Activated B cell treated with CpG ODN at 0.5 μM for 24 hours (primary cell): ENCODE measurements around the gene GRID2. TPM values are rescaled to one million over a fixed set of nuclear protein-coding genes. Genes with fewer than 3 reads are reported as not detected.

Experiments used
- ATAC-seq: fragments of 200-7000 bp; cut with Tn5 transposase; one replicate; pipeline ENCODE4 v1.10.0; 2021; ENCODE audit warnings: low read depth, mild to moderate bottlenecking, moderate library complexity
- CTCF ChIA-PET: fragments of 350-600 bp; sonication (Branson Sonifier 250); formaldehyde crosslinking; loops from one replicate; lab custom pipeline; 2021; ENCODE audit warnings: antibody characterized with exemption; lab: Charles Lee
- POLR2A ChIA-PET: fragments of 350-600 bp; sonication (Branson Sonifier 250); formaldehyde crosslinking; loops from one replicate; lab custom pipeline; 2021; ENCODE audit warnings: antibody characterized with exemption; lab: Charles Lee
- DNase-seq: peaks from one replicate; pipeline ENCODE4 v3.0.0; 2022
- H3K27ac Mint-ChIP-seq: one replicate; pipeline ENCODE4 v1.8.0; 2020; ENCODE audit warnings: mixed read lengths
- H3K27me3 Mint-ChIP-seq: one replicate; pipeline ENCODE4 v1.8.0; 2021; ENCODE audit warnings: mixed read lengths
- H3K36me3 Mint-ChIP-seq: one replicate; pipeline ENCODE4 v1.8.0; 2021; ENCODE audit warnings: low read depth, mixed read lengths
- H3K4me1 Mint-ChIP-seq: one replicate; pipeline ENCODE4 v1.8.0; 2021; ENCODE audit warnings: mixed read lengths
- H3K4me3 Mint-ChIP-seq: one replicate; pipeline ENCODE4 v1.8.0; 2020; ENCODE audit warnings: mild to moderate bottlenecking, mixed read lengths
- H3K9me3 Mint-ChIP-seq: one replicate; pipeline ENCODE4 v1.8.0; 2020; ENCODE audit warnings: mixed read lengths
- intact Hi-C: fragments of 100-400 bp; cut with micrococcal nuclease; formaldehyde crosslinking; loops from one replicate; pipeline ENCODE4 v1.15.1; 2024
- total RNA-seq: library from RNA; stranded (reverse); gene quantifications from 2 replicates; pipeline ENCODE4 v1.2.3, GENCODE V29; 2022
- TF ChIP-seq, protein P1 (sequence below): fragments of 200-600 bp; IDR thresholded peaks from one replicate; pipeline ENCODE4 v1.8.0; 2022; ENCODE audit warnings: antibody characterized with exemption, mild to moderate bottlenecking

GRID2 gene
- total RNA-seq, 1 donor from 2014 or later: not detected

DNA sequence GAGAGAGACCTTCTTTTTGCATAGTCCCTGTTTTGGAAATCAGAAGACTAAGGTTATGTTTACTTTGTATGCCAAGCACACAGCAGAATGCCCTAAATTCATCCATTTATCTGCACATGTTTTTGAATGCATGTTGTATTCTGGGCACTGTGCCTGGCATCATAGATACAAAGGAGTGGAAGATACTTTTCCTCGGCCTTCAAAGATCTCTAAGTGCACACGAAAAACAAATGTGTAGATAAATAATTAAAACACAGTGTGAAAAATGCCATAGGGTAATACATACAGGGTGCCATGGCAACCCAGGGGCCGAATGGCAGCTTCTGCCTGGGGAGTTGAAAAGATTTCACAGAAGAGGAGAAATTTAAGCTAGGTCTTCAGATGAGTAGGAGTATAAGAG is 1134.2 kb downstream of the GRID2 start:
- Mint-ChIP-seq H3K36me3 (no peaks in the 10 kb centered on the region), H3K4me1 (no peaks in the 10 kb centered on the region), H3K9me3 (peaks cover 3% of the 10 kb centered on the region), H3K27me3 (no peaks in the 10 kb centered on the region), H3K27ac (no peak overlapping the region), H3K4me3 (no peak overlapping the region)
- TF ChIP-seq, protein P1, sequence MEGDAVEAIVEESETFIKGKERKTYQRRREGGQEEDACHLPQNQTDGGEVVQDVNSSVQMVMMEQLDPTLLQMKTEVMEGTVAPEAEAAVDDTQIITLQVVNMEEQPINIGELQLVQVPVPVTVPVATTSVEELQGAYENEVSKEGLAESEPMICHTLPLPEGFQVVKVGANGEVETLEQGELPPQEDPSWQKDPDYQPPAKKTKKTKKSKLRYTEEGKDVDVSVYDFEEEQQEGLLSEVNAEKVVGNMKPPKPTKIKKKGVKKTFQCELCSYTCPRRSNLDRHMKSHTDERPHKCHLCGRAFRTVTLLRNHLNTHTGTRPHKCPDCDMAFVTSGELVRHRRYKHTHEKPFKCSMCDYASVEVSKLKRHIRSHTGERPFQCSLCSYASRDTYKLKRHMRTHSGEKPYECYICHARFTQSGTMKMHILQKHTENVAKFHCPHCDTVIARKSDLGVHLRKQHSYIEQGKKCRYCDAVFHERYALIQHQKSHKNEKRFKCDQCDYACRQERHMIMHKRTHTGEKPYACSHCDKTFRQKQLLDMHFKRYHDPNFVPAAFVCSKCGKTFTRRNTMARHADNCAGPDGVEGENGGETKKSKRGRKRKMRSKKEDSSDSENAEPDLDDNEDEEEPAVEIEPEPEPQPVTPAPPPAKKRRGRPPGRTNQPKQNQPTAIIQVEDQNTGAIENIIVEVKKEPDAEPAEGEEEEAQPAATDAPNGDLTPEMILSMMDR: no peak
- POLR2A ChIA-PET: no interaction called here
- intact Hi-C loops: no loop called here
- ATAC-seq: no peak
- no peak for DNase-seq
- CTCF ChIA-PET: no interaction called here

DNA sequence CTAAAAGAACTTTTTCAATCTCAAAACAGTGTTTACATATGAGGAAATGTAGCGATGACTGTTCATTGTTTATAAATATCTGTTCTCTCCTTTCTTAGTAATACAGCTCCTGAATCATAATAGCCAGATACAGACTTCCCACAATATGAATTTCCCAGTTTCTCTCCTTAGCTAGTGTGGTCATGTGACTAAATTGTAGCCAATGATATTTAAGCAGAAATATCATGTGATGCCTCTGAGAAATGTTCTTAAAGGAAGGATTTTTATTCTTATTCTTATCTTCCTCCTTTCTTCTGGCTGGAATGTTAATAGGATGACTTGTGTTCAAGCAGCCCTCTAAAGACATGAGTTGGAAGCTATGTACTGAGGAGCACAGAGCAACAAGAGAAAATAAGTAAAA is 1141.1 kb downstream of the GRID2 start:
- TF ChIP-seq, protein P1: no peak
- ChIA-PET CTCF (no interaction called here), POLR2A (no interaction called here)
- Mint-ChIP-seq H3K9me3 (no peaks in the 10 kb centered on the region), H3K36me3 (no peaks in the 10 kb centered on the region), H3K27me3 (no peaks in the 10 kb centered on the region), H3K4me1 (no peaks in the 10 kb centered on the region), H3K4me3 (no peak overlapping the region), H3K27ac (no peak overlapping the region)
- ATAC-seq (no peak), DNase-seq (no peak)
- intact Hi-C loops: no loop called here

DNA sequence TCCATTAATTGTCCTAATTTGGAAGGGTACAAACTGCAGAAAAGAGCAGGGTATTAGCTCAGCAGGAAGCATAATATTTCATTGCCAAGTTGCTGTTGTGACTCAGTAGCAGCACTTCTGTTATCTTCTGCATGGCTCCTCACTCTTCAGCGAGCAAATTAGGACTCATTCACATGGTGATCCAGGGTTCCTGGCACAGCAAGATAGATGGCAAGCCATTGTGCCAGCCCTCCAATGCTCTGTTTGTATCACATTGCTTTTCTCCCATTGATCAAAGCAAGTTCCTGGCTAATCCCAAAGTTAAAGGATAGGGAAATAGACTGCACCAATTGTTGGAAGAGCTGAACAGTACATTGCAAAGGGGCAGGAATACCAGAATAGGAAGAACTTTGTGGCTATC is 1142.3 kb downstream of the GRID2 start:
- Mint-ChIP-seq H3K4me1 (no peaks in the 10 kb centered on the region), H3K27ac (no peak overlapping the region), H3K36me3 (no peaks in the 10 kb centered on the region), H3K27me3 (no peaks in the 10 kb centered on the region), H3K4me3 (no peak overlapping the region), H3K9me3 (no peaks in the 10 kb centered on the region)
- DNase-seq: no peak
- ATAC-seq: no peak
- ChIA-PET CTCF (no interaction called here), POLR2A (no interaction called here)
- TF ChIP-seq, protein P1: no peak
- intact Hi-C loops: no loop called here

DNA sequence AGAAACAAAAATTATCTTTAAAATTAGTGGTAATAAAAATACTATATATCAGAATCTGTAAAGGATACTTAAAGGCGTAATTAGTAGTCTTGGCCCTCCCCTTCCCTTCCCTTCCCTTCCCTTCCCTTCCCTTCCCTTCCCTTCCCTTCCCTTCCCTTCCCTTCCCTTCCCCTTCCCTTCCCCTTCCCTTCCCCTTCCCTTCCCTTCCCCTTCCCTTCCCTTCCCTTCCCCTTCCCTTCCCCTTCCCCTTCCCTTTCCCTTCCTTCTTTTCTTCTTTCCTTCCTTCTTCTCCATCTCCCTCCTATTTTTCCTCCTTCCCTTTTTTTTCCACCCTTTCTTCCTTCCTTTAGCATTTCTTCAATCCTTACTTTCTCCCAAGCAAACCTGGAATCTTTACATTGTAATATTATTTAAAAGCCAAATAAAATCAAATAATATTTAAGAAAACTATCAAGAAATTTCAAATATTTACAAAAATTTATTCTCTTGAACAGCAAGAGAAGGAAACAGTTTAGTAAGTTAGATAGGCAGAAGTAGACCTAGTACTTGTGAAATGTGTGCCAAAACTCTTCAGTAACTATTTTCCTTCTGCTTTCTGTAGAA is 1145.0 kb downstream of the GRID2 start:
- Mint-ChIP-seq H3K36me3 (no peaks in the 10 kb centered on the region), H3K27me3 (no peaks in the 10 kb centered on the region), H3K4me3 (no peak overlapping the region), H3K27ac (no peak overlapping the region), H3K9me3 (no peaks in the 10 kb centered on the region), H3K4me1 (no peaks in the 10 kb centered on the region)
- DNase-seq: no peak
- no peak for ATAC-seq
- ChIA-PET CTCF (no interaction called here), POLR2A (no interaction called here)
- TF ChIP-seq, protein P1: no peak
- intact Hi-C loops: no loop called here

DNA sequence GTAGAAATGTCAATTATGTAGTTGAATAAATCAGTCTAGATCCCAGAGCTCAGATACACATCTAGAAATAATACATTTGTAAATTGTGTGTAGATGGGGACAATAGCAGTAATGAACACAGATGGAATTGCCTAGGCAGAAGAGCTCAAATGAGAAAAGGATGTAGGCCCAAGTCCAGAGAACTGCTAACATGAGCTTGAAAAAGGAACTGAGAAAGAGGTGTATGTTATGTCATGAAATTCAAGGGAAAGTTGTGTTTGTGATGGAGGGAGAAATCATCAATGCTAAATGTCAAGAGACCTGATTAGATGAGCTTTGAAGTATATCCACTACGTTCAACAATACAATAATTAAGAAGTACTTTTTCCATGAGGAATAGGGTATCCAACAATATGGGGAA is 1148.2 kb downstream of the GRID2 start:
- CTCF ChIA-PET: no interaction called here
- Mint-ChIP-seq H3K27ac (no peak overlapping the region), H3K4me1 (no peaks in the 10 kb centered on the region), H3K36me3 (no peaks in the 10 kb centered on the region), H3K4me3 (no peak overlapping the region), H3K27me3 (no peaks in the 10 kb centered on the region), H3K9me3 (no peaks in the 10 kb centered on the region)
- DNase-seq (no peak), ATAC-seq (no peak)
- intact Hi-C loops: no loop called here
- POLR2A ChIA-PET: no interaction called here
- TF ChIP-seq, protein P1: no peak
